SJCRH30 (cell line): ENCODE measurements around the gene B3GNT7. TPM values are rescaled to one million over a fixed set of nuclear protein-coding genes. Genes with fewer than 3 reads are reported as not detected.
"Not testable (repeated sequence)": the region's sequence is repeated elsewhere in the genome, so short reads cannot be mapped to it uniquely, and the experiment has no call there.

Source experiments
- DNase-seq, 2 experiments: peaks; one replicate each; pipeline ENCODE4 v3.0.0-alpha.2; 2015 to 2020
- H3K27ac ChIP-seq: fragments of 250-450 bp; sonication (Bioruptor Pico); 2 replicates; pipeline ENCODE4 v1.5.1; 2020; ENCODE audit warnings: mild to moderate bottlenecking, moderate library complexity
- H3K27me3 ChIP-seq: fragments of 250-450 bp; sonication (Bioruptor Pico); 2 replicates; pipeline ENCODE4 v1.5.1; 2020; ENCODE audit warnings: mild to moderate bottlenecking, moderate library complexity
- H3K36me3 ChIP-seq: fragments of 250-450 bp; sonication (Bioruptor Pico); 2 replicates; pipeline ENCODE4 v1.5.1; 2020; ENCODE audit warnings: mild to moderate bottlenecking, moderate library complexity
- H3K4me1 ChIP-seq: fragments of 250-450 bp; sonication (Bioruptor Pico); 2 replicates; pipeline ENCODE4 v1.5.1; 2020; ENCODE audit warnings: mild to moderate bottlenecking, moderate library complexity
- H3K4me3 ChIP-seq: fragments of 250-450 bp; sonication (Bioruptor Pico); 2 replicates; pipeline ENCODE4 v1.5.1; 2020; ENCODE audit warnings: mild to moderate bottlenecking, moderate library complexity
- H3K9me3 ChIP-seq: fragments of 250-450 bp; sonication (Bioruptor Pico); replicated peaks from 2 replicates; pipeline ENCODE4 v1.5.1; 2020; ENCODE audit warnings: mild to moderate bottlenecking, moderate library complexity
- total RNA-seq: library from RNA; depleted of rRNA; stranded (reverse); fragments of >200 nt; shearing (Covaris generic); gene quantifications from 2 replicates; pipeline ENCODE4 v1.2.3, GENCODE V29; 2014; rRNA removed

Gene B3GNT7
- 0.04 TPM in 1 of 2 replicates, not detected in the other for total RNA-seq

- DNase-seq = no peak
- H3K27ac ChIP-seq = no peak within 1 kb of the TSS
- no peak within 1 kb of the TSS for H3K4me3 ChIP-seq
- H3K4me1 ChIP-seq = peaks cover 6% of the 10 kb centered on the region; the same call in 1 of the 2 replicates
- H3K9me3 ChIP-seq = no peaks in the 10 kb centered on the region
- H3K27me3 ChIP-seq = no peaks in the 10 kb centered on the region
- H3K36me3 ChIP-seq = no peaks in the 10 kb centered on the region
Measured at GRCh38 chr2:231395188-231396057, at the start of gene B3GNT7. B3GNT7 (plus strand) TSS chr2:231395710; CDS start chr2:231395804, 94 bp downstream.

GRCh38 chr2:231347081-231347480, 48.4 kb upstream of the B3GNT7 start:
- Histone ChIP-seq H3K4me1 (no peaks in the 10 kb centered on the region), H3K27me3 (no peaks in the 10 kb centered on the region), H3K36me3 (no peaks in the 10 kb centered on the region), H3K9me3 (no peaks in the 10 kb centered on the region), H3K27ac (no peak overlapping the region), H3K4me3 (no peak overlapping the region)
- DNase-seq = no peak

GRCh38 chr2:231347638-231348037, 47.9 kb upstream of the B3GNT7 start:
- Histone ChIP-seq H3K36me3 (no peaks in the 10 kb centered on the region), H3K27ac (no peak overlapping the region), H3K4me3 (no peak overlapping the region), H3K27me3 (no peaks in the 10 kb centered on the region), H3K4me1 (no peaks in the 10 kb centered on the region), H3K9me3 (no peaks in the 10 kb centered on the region)
- DNase-seq = no peak

GRCh38 chr2:231348173-231348572, 47.3 kb upstream of the B3GNT7 start:
- Histone ChIP-seq H3K27me3 (no peaks in the 10 kb centered on the region), H3K27ac (no peak overlapping the region), H3K36me3 (no peaks in the 10 kb centered on the region), H3K9me3 (no peaks in the 10 kb centered on the region), H3K4me3 (no peak overlapping the region), H3K4me1 (no peaks in the 10 kb centered on the region)
- no peak for DNase-seq

GRCh38 chr2:231348704-231349373, 46.7 kb upstream of the B3GNT7 start:
- H3K36me3 ChIP-seq = no peaks in the 10 kb centered on the region
- DNase-seq = no peak
- H3K4me3 ChIP-seq = no peak overlapping the region
- no peak overlapping the region for H3K27ac ChIP-seq
- H3K27me3 ChIP-seq = no peaks in the 10 kb centered on the region
- H3K4me1 ChIP-seq = no peaks in the 10 kb centered on the region
- H3K9me3 ChIP-seq = no peaks in the 10 kb centered on the region

- not testable (repeated sequence) for H3K9me3 ChIP-seq, H3K4me3 ChIP-seq, DNase-seq, H3K27me3 ChIP-seq, H3K4me1 ChIP-seq, H3K36me3 ChIP-seq, H3K27ac ChIP-seq
Measured at GRCh38 chr2:231349374-231349735, 46.2 kb upstream of the B3GNT7 start.

- Histone ChIP-seq H3K4me3 (no peak overlapping the region), H3K36me3 (no peaks in the 10 kb centered on the region), H3K4me1 (no peaks in the 10 kb centered on the region), H3K9me3 (no peaks in the 10 kb centered on the region), H3K27me3 (no peaks in the 10 kb centered on the region), H3K27ac (no peak overlapping the region)
- DNase-seq = no peak
Measured at GRCh38 chr2:231351648-231352047, 43.9 kb upstream of the B3GNT7 start.

GRCh38 chr2:231353469-231353868, 42.0 kb upstream of the B3GNT7 start:
- Histone ChIP-seq H3K27me3 (no peaks in the 10 kb centered on the region), H3K9me3 (no peaks in the 10 kb centered on the region), H3K27ac (no peak overlapping the region), H3K4me3 (no peak overlapping the region), H3K4me1 (no peaks in the 10 kb centered on the region), H3K36me3 (no peaks in the 10 kb centered on the region)
- no peak for DNase-seq

GRCh38 chr2:231355508-231356465, 39.7 kb upstream of the B3GNT7 start:
- no peak overlapping the region for H3K4me3 ChIP-seq
- no peak for DNase-seq
- H3K27ac ChIP-seq = no peak overlapping the region
- no peaks in the 10 kb centered on the region for H3K27me3 ChIP-seq
- H3K9me3 ChIP-seq = no peaks in the 10 kb centered on the region
- peaks cover 9% of the 10 kb centered on the region; the same call in 1 of the 2 replicates for H3K4me1 ChIP-seq
- no peaks in the 10 kb centered on the region for H3K36me3 ChIP-seq

GRCh38 chr2:231356466-231356844, 39.1 kb upstream of the B3GNT7 start:
- Histone ChIP-seq H3K4me1 (peaks cover 9% of the 10 kb centered on the region; the same call in 1 of the 2 replicates), H3K9me3 (no peaks in the 10 kb centered on the region), H3K27me3 (no peaks in the 10 kb centered on the region), H3K27ac (no peak overlapping the region), H3K36me3 (no peaks in the 10 kb centered on the region), H3K4me3 (no peak overlapping the region)
- no peak for DNase-seq

- Histone ChIP-seq H3K36me3 (no peaks in the 10 kb centered on the region), H3K4me1 (peaks cover 9% of the 10 kb centered on the region; the same call in 1 of the 2 replicates), H3K27ac (no peak overlapping the region), H3K4me3 (no peak overlapping the region), H3K9me3 (no peaks in the 10 kb centered on the region), H3K27me3 (no peaks in the 10 kb centered on the region)
- no peak for DNase-seq
Measured at GRCh38 chr2:231357048-231357447, 38.5 kb upstream of the B3GNT7 start.

- no peak for DNase-seq
- no peak overlapping the region for H3K27ac ChIP-seq
- H3K4me3 ChIP-seq = no peak overlapping the region
- H3K27me3 ChIP-seq = no peaks in the 10 kb centered on the region
- H3K4me1 ChIP-seq = peaks cover 9% of the 10 kb centered on the region; the same call in 1 of the 2 replicates
- no peaks in the 10 kb centered on the region for H3K9me3 ChIP-seq
- H3K36me3 ChIP-seq = no peaks in the 10 kb centered on the region
Measured at GRCh38 chr2:231357931-231358330, 37.6 kb upstream of the B3GNT7 start.

GRCh38 chr2:231359441-231359840, 36.1 kb upstream of the B3GNT7 start:
- Histone ChIP-seq H3K4me1 (peaks cover 12% of the 10 kb centered on the region), H3K4me3 (no peak overlapping the region), H3K27ac (no peak overlapping the region), H3K36me3 (no peaks in the 10 kb centered on the region), H3K9me3 (no peaks in the 10 kb centered on the region), H3K27me3 (no peaks in the 10 kb centered on the region)
- DNase-seq = no peak

GRCh38 chr2:231359948-231360347, 35.6 kb upstream of the B3GNT7 start:
- peak; percentile 63 to 65 for DNase-seq

More at GRCh38 chr2:231359948-231360347, 35.6 kb upstream of the B3GNT7 start:
- no peaks in the 10 kb centered on the region for H3K27me3 ChIP-seq
- no peaks in the 10 kb centered on the region for H3K36me3 ChIP-seq
- H3K4me1 ChIP-seq = peaks cover 17% of the 10 kb centered on the region
- H3K27ac ChIP-seq = peak overlapping the region; percentile 19; the same call in 1 of the 2 replicates
- H3K9me3 ChIP-seq = no peaks in the 10 kb centered on the region
- H3K4me3 ChIP-seq = no peak overlapping the region
